Cardiac muscle cell (in vitro differentiated cells and primary cell): ENCODE results near the gene ZIC1. TPM values are rescaled to one million over a fixed set of nuclear protein-coding genes. Genes with fewer than 3 reads are reported as not detected.

Experiments
- DNase-seq, 2 donors: peaks; one replicate each; pipeline versions ENCODE4 v3.0.0 to v3.0.0-alpha.2; 2010 to 2017; ENCODE audit warnings: low read depth in 1 of 2, low spot score in 1 of 2
- H3K27ac ChIP-seq: fragments of 200-600 bp; sonication (generic); 2 replicates; pipeline ENCODE4 v1.5.1; 2016
- H3K27me3 ChIP-seq: fragments of 200-600 bp; sonication (generic); 2 replicates; pipeline ENCODE4 v1.6.0; 2016; ENCODE audit warnings: control low read depth
- H3K36me3 ChIP-seq: fragments of 200-600 bp; sonication (generic); 2 replicates; pipeline ENCODE4 v1.5.1; 2016; ENCODE audit warnings: control low read depth
- H3K4me1 ChIP-seq: fragments of 200-600 bp; sonication (generic); 2 replicates; pipeline ENCODE4 v1.8.1; 2017; ENCODE audit warnings: low read depth, mild to moderate bottlenecking, mixed run types
- H3K4me3 ChIP-seq: fragments of 200-600 bp; sonication (generic); 2 replicates; pipeline ENCODE4 v1.5.1; 2016; ENCODE audit warnings: mild to moderate bottlenecking
- H3K9me3 ChIP-seq: fragments of 200-600 bp; sonication (generic); 2 replicates; pipeline ENCODE4 v1.5.1; 2017; ENCODE audit warnings: low read depth, mild to moderate bottlenecking, control low read depth
- CTCF ChIP-seq: IDR thresholded peaks from 2 replicates; pipeline ENCODE4 v1.5.1; 2012; ENCODE audit warnings: low read depth, mild to moderate bottlenecking, low read length
- polyA plus RNA-seq: library from polyadenylated mRNA; unstranded; fragments of >200 nt; fragmentation: Nextera tagmentation; extraction: Ambion mirVana; gene quantifications from 2 replicates; pipeline ENCODE4 v1.2.1, GENCODE V29; 2016
- total RNA-seq: library from RNA; depleted of rRNA; stranded (reverse); fragments of >200 nt; gene quantifications from 2 replicates; pipeline ENCODE4 v1.2.3, GENCODE V29; 2016

The ZIC1 gene
- total and polyA plus RNA-seq, 2 experiments from 2014 or later, result 0.35 TPM; not detected in 1

GRCh38 chr3:147395899-147396711, 13.1 kb upstream of the ZIC1 start:
- TF ChIP-seq CTCF, result no peak
- Histone ChIP-seq H3K27ac (no peak overlapping the region), H3K27me3 (peaks cover 100% of the 10 kb centered on the region), H3K4me3 (no peak overlapping the region), H3K4me1 (peaks cover 12% of the 10 kb centered on the region), H3K36me3 (no peaks in the 10 kb centered on the region), H3K9me3 (no peaks in the 10 kb centered on the region)
- DNase-seq, result no peak

GRCh38 chr3:147396712-147397046, 12.5 kb upstream of the ZIC1 start:
- Histone ChIP-seq H3K4me3 (no peak overlapping the region), H3K27ac (no peak overlapping the region), H3K36me3 (no peaks in the 10 kb centered on the region), H3K27me3 (peaks cover 100% of the 10 kb centered on the region), H3K4me1 (peaks cover 12% of the 10 kb centered on the region), H3K9me3 (no peaks in the 10 kb centered on the region)
- no peak for TF ChIP-seq CTCF
- DNase-seq, result no peak

- Histone ChIP-seq H3K27me3 (peaks cover 100% of the 10 kb centered on the region), H3K36me3 (no peaks in the 10 kb centered on the region), H3K4me3 (no peak overlapping the region), H3K4me1 (peaks cover 12% of the 10 kb centered on the region), H3K9me3 (no peaks in the 10 kb centered on the region), H3K27ac (no peak overlapping the region)
- no peak for DNase-seq
- TF ChIP-seq CTCF, result no peak
These were observed 11.8 kb upstream of the ZIC1 start for GRCh38 chr3:147397155-147397874.

- H3K27me3 ChIP-seq, result peaks cover 100% of the 10 kb centered on the region
- DNase-seq, result no peak
- H3K4me3 ChIP-seq, result no peak overlapping the region
- no peaks in the 10 kb centered on the region for H3K9me3 ChIP-seq
- no peak overlapping the region for H3K27ac ChIP-seq
- peaks cover 9% of the 10 kb centered on the region for H3K4me1 ChIP-seq
- no peaks in the 10 kb centered on the region for H3K36me3 ChIP-seq
- no peak for TF ChIP-seq CTCF
These were observed 11.0 kb upstream of the ZIC1 start for GRCh38 chr3:147397875-147398812.

GRCh38 chr3:147398813-147399534, 10.2 kb upstream of the ZIC1 start:
- no peaks in the 10 kb centered on the region for H3K36me3 ChIP-seq
- no peak overlapping the region for H3K4me3 ChIP-seq
- TF ChIP-seq CTCF, result no peak
- no peaks in the 10 kb centered on the region for H3K9me3 ChIP-seq
- no peak overlapping the region for H3K27ac ChIP-seq
- DNase-seq, result no peak
- peaks cover under 1% of the 10 kb centered on the region for H3K4me1 ChIP-seq
- H3K27me3 ChIP-seq, result peaks cover 100% of the 10 kb centered on the region
